A673 (cell line): ENCODE measurements around the gene RNGTT.

ENCODE experiments used
- EZH2 ChIP-seq: fragments of 200-600 bp; sonication (generic); IDR thresholded peaks from 2 replicates; pipeline ENCODE4 v1.6.1; 2017; ENCODE audit warnings: borderline replicate concordance, low read depth, mild to moderate bottlenecking, mixed read lengths, antibody characterized with exemption, low read length; ENCODE audit not compliant: poor library complexity, severe bottlenecking
- TF ChIP-seq, protein P1 (sequence below): fragments of 300-800, 200-600 bp; sonication (generic); conservative IDR thresholded peaks from 2 replicates; pipeline ENCODE4 v1.5.1; 2017; ENCODE audit warnings: low read depth, mild to moderate bottlenecking, antibody characterized with exemption, low read length, moderate library complexity, mixed read lengths

DNA sequence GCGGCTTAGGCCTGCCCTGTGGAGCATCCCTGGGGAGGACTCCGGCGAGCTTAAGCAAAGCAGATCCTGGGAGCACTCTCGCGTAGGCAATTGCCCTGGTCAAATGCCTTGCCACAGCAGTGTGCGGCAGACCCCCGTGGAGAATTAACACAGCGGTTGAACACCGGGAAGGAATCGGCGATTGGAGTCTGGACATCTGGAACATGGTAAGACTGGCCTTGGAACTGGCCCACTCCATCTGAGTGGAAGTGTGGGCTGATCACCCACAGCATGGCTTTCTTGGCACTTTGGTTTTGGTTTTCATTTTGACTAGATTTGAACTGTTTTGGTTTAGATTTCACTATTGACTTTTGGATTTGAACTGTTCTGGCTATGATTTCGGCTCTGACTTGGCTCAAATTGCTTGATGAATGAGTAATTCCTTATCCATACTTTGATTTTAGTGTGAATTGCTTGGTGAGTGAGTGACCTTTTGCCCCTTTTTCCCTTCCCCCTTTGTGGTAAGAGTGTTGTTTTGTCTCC, 300.7 kb downstream of the RNGTT start:
- TF ChIP-seq, protein P1, sequence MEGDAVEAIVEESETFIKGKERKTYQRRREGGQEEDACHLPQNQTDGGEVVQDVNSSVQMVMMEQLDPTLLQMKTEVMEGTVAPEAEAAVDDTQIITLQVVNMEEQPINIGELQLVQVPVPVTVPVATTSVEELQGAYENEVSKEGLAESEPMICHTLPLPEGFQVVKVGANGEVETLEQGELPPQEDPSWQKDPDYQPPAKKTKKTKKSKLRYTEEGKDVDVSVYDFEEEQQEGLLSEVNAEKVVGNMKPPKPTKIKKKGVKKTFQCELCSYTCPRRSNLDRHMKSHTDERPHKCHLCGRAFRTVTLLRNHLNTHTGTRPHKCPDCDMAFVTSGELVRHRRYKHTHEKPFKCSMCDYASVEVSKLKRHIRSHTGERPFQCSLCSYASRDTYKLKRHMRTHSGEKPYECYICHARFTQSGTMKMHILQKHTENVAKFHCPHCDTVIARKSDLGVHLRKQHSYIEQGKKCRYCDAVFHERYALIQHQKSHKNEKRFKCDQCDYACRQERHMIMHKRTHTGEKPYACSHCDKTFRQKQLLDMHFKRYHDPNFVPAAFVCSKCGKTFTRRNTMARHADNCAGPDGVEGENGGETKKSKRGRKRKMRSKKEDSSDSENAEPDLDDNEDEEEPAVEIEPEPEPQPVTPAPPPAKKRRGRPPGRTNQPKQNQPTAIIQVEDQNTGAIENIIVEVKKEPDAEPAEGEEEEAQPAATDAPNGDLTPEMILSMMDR: no peak
- no peak for TF ChIP-seq EZH2
